IMR-90 (cell line): ENCODE results near the gene MAG. TPM values are rescaled to one million over a fixed set of nuclear protein-coding genes. Genes with fewer than 3 reads are reported as not detected.

ENCODE experiments used
- ATAC-seq: fragments of 200-7000 bp; cut with Tn5 transposase; 2 replicates; pipeline ENCODE4 v1.9.1; 2020; ENCODE audit warnings: low read depth, mild to moderate bottlenecking, moderate library complexity
- BruUV-seq: library from RNA; stranded (reverse); fragments of 400-500 nt; replicated peaks from 2 replicates; lab custom pipeline; 2021; lab: Mats Ljungman, UMichigan
- CTCF ChIA-PET: fragments of 300-600 bp; formaldehyde crosslinking; extraction: SDS; loops from one replicate; lab custom pipeline; 2021; ENCODE audit warnings: antibody characterized with exemption; lab: Yijun Ruan, JAX
- POLR2A ChIA-PET: fragments of 300-600 bp; sonication (Branson Sonifier 250); formaldehyde crosslinking; loops from one replicate; lab custom pipeline; 2022; ENCODE audit warnings: antibody characterized with exemption; ENCODE audit not compliant: unreplicated experiment; lab: Charles Lee
- DNase-seq: peaks from one replicate; pipeline ENCODE4 v3.0.0; 2013
- H2AFZ ChIP-seq: replicated peaks from 2 replicates; pipeline ENCODE3; 2013; ENCODE audit warnings: low read length, mild to moderate bottlenecking; ENCODE audit not compliant: poor library complexity
- H2AK5ac ChIP-seq: 2 replicates; pipeline ENCODE4 v1.6.1; 2013; ENCODE audit warnings: low read depth, low read length, inconsistent platforms
- H2AK9ac ChIP-seq: replicated peaks from 2 replicates; pipeline ENCODE3; 2013; ENCODE audit warnings: mild to moderate bottlenecking, low read depth, low read length, moderate library complexity; ENCODE audit not compliant: poor library complexity
- H2BK120ac ChIP-seq: 2 replicates; pipeline ENCODE4 v1.6.1; 2013; ENCODE audit warnings: low read depth, low read length, inconsistent platforms
- H2BK15ac ChIP-seq: 3 replicates; pipeline ENCODE4 v1.6.1; 2013; ENCODE audit warnings: low read depth, low read length, inconsistent platforms
- H2BK20ac ChIP-seq: 2 replicates; pipeline ENCODE4 v1.6.1; 2013; ENCODE audit warnings: low read depth, mild to moderate bottlenecking, inconsistent platforms, low read length, moderate library complexity
- H2BK5ac ChIP-seq: 2 replicates; pipeline ENCODE4 v1.6.1; 2013; ENCODE audit warnings: mild to moderate bottlenecking, low read depth, low read length, inconsistent platforms; ENCODE audit not compliant: poor library complexity, severe bottlenecking
- H3K14ac ChIP-seq: replicated peaks from 2 replicates; pipeline ENCODE4 v1.6.1; 2013; ENCODE audit warnings: low read depth, low read length, inconsistent platforms
- H3K18ac ChIP-seq: 2 replicates; pipeline ENCODE4 v1.6.1; 2013; ENCODE audit warnings: low read depth, low read length, control low read depth
- H3K23ac ChIP-seq: 2 replicates; pipeline ENCODE4 v1.6.1; 2013; ENCODE audit warnings: low read depth, low read length, inconsistent platforms
- H3K27ac ChIP-seq: 2 replicates; pipeline ENCODE4 v1.5.1; 2013; ENCODE audit warnings: mild to moderate bottlenecking, control low read depth, low read length; ENCODE audit not compliant: insufficient read depth
- H3K27me3 ChIP-seq: 2 replicates; pipeline ENCODE4 v1.6.1; 2013; ENCODE audit warnings: low read length; ENCODE audit not compliant: control insufficient read depth, insufficient read depth
- H3K36me3 ChIP-seq: 2 replicates; pipeline ENCODE4 v1.6.1; 2013; ENCODE audit warnings: low read length, mixed read lengths; ENCODE audit not compliant: control insufficient read depth, insufficient read depth
- H3K4ac ChIP-seq: 2 replicates; pipeline ENCODE4 v1.6.1; 2013; ENCODE audit warnings: low read depth, low read length, inconsistent platforms
- H3K4me1 ChIP-seq: 2 replicates; pipeline ENCODE4 v1.6.1; 2013; ENCODE audit warnings: low read length, mixed read lengths; ENCODE audit not compliant: control insufficient read depth, insufficient read depth
- H3K4me2 ChIP-seq: 2 replicates; pipeline ENCODE4 v1.6.1; 2013; ENCODE audit warnings: low read depth, mild to moderate bottlenecking, control low read depth, low read length, moderate library complexity
- H3K4me3 ChIP-seq: 2 replicates; pipeline ENCODE4 v1.5.1; 2013; ENCODE audit warnings: low read depth, mild to moderate bottlenecking, control low read depth, low read length, moderate library complexity; ENCODE audit not compliant: insufficient read depth
- H3K56ac ChIP-seq: 2 replicates; pipeline ENCODE4 v1.6.1; 2013; ENCODE audit warnings: low read length, inconsistent platforms; ENCODE audit not compliant: insufficient read depth; ENCODE audit errors: extremely low read depth
- H3K79me1 ChIP-seq, 2 experiments: 2 replicates each; pipeline ENCODE4 v1.6.1; 2013; ENCODE audit warnings: low read length in 2 of 2, inconsistent platforms in 1 of 2, low read depth in 1 of 2
- H3K9ac ChIP-seq: 2 replicates; pipeline ENCODE4 v1.6.1; 2013; ENCODE audit warnings: low read depth, low read length, control low read depth
- H3K9me1 ChIP-seq: 2 replicates; pipeline ENCODE4 v1.6.1; 2013; ENCODE audit warnings: low read length, inconsistent platforms; ENCODE audit not compliant: insufficient read depth
- H3K9me3 ChIP-seq: 2 replicates; pipeline ENCODE4 v1.6.1; 2013; ENCODE audit warnings: low read length; ENCODE audit not compliant: control insufficient read depth, insufficient read depth
- H4K20me1 ChIP-seq: 2 replicates; pipeline ENCODE4 v1.6.1; 2013; ENCODE audit warnings: low read length, inconsistent platforms; ENCODE audit not compliant: insufficient read depth
- H4K5ac ChIP-seq: 2 replicates; pipeline ENCODE4 v1.6.1; 2013; ENCODE audit warnings: mild to moderate bottlenecking, low read depth, low read length, control low read depth
- H4K8ac ChIP-seq, 2 experiments: 2 replicates each; pipeline ENCODE4 v1.6.1; 2013; ENCODE audit warnings: low read depth in 2 of 2, low read length in 2 of 2, control low read depth in 1 of 2, inconsistent platforms in 1 of 2
- H4K91ac ChIP-seq: 2 replicates; pipeline ENCODE4 v1.6.1; 2013; ENCODE audit warnings: low read depth, low read length, inconsistent platforms; ENCODE audit not compliant: insufficient read depth
- CEBPB ChIP-seq: IDR thresholded peaks from 2 replicates; pipeline ENCODE4 v1.6.1; 2012; ENCODE audit warnings: low read depth, low read length, improper control_type of control experiment
- MAZ ChIP-seq: IDR thresholded peaks from 2 replicates; pipeline ENCODE4 v1.6.1; 2012; ENCODE audit warnings: low read depth, mild to moderate bottlenecking, low read length, improper control_type of control experiment, moderate library complexity, borderline replicate concordance
- MXI1 ChIP-seq: IDR thresholded peaks from 2 replicates; pipeline ENCODE4 v1.6.1; 2012; ENCODE audit warnings: low read depth, mild to moderate bottlenecking, low read length, moderate library complexity, borderline replicate concordance
- WGBS, 2 experiments: methylation state at CpG; one replicate each; pipeline versions ENCODE4 v1.1.5 to v1.1.7; 2013; ENCODE audit warnings: missing lambda C conversion rate in 2 of 2; ENCODE audit not compliant: insufficient read length in 1 of 2; ENCODE audit errors: extremely low coverage in 2 of 2; 5-methylcytosine and 5-hydroxymethylcytosine counted together
- dilution Hi-C: fragments of 300-500 bp; cut with HindIII; formaldehyde crosslinking; loops from one replicate; pipeline ENCODE4 v1.14.3; 2018; ENCODE audit warnings: low sequenced_read_pairs; ENCODE audit not compliant: unreplicated experiment
- in situ Hi-C: fragments of 300-500 bp; cut with MboI; formaldehyde crosslinking; loops from 3 replicates; pipeline ENCODE4 v1.14.3; 2019; ENCODE audit warnings: low sequenced_read_pairs, inconsistent platforms, mixed read lengths
- intact Hi-C: fragments of 100-400 bp; cut with micrococcal nuclease; formaldehyde crosslinking; loops from 2 replicates; pipeline ENCODE4 v1.10.0; 2022
- polyA plus RNA-seq, 3 experiments: library from polyadenylated mRNA; depleted of rRNA; stranded (reverse); fragments of >200 nt; gene quantifications; 2 replicates each; pipeline ENCODE4 v1.2.3, GENCODE V29; 2012; ENCODE audit warnings: low replicate concordance in 1 of 3
- total RNA-seq: library from RNA; depleted of rRNA; stranded (reverse); fragments of >200 nt; gene quantifications from 2 replicates; pipeline ENCODE4 v1.2.3, GENCODE V29; 2012
- TF ChIP-seq, protein P1 (sequence below): conservative IDR thresholded peaks from 2 replicates; pipeline ENCODE4 v1.5.1; 2012; ENCODE audit warnings: mild to moderate bottlenecking, low read depth, low read length, improper control_type of control experiment

Gene MAG
- total and polyA plus RNA-seq, 2 of the 4 experiments (the other 2 are of a cell fraction) = not detected

DNA sequence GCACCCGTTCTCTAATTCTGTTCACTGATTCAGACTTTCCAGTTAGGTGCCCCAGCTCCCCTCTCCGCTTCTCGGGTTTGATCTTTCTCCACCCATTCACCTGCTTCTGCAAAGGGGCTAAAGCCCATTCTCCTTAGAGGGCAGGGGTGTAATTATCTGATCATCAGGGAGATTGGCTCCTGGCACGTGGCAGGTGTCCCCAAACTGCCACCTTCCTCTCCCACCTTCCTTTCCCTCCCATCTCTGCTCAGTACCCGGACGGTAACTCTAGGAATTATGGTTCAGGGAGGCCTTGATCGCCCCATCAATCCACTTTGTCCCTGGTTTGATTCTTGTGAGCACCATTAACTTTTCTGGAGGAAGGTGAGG lies 56.0 kb downstream of the MAG start:
- dilution Hi-C loops = no loop called here
- ATAC-seq (no peak), DNase-seq (no peak)
- Histone ChIP-seq H3K9me3 (no peaks in the 10 kb centered on the region), H2BK20ac (no peak overlapping the region), H4K91ac (no peak overlapping the region), H3K56ac (no peak overlapping the region), H4K20me1 (no peaks in the 10 kb centered on the region), H4K8ac (no peak overlapping the region), H2AFZ (no peak overlapping the region), H3K27me3 (peaks cover 11% of the 10 kb centered on the region), H3K23ac (no peak overlapping the region), H3K18ac (no peak overlapping the region), H4K5ac (no peak overlapping the region), H2BK15ac (no peak overlapping the region), H3K4me2 (no peak overlapping the region), H3K14ac (no peak overlapping the region), H2BK5ac (no peak overlapping the region), H2AK5ac (no peak overlapping the region), H3K27ac (no peak overlapping the region), H3K79me1 (no peaks in the 10 kb centered on the region), H3K9me1 (no peaks in the 10 kb centered on the region), H3K4ac (no peak overlapping the region), H3K4me1 (no peaks in the 10 kb centered on the region), H2BK120ac (no peak overlapping the region), H3K9ac (no peak overlapping the region), H2AK9ac (no peak overlapping the region), H3K36me3 (no peaks in the 10 kb centered on the region), H3K4me3 (no peak overlapping the region)
- intact Hi-C loops = no loop called here
- TF ChIP-seq, protein P1, sequence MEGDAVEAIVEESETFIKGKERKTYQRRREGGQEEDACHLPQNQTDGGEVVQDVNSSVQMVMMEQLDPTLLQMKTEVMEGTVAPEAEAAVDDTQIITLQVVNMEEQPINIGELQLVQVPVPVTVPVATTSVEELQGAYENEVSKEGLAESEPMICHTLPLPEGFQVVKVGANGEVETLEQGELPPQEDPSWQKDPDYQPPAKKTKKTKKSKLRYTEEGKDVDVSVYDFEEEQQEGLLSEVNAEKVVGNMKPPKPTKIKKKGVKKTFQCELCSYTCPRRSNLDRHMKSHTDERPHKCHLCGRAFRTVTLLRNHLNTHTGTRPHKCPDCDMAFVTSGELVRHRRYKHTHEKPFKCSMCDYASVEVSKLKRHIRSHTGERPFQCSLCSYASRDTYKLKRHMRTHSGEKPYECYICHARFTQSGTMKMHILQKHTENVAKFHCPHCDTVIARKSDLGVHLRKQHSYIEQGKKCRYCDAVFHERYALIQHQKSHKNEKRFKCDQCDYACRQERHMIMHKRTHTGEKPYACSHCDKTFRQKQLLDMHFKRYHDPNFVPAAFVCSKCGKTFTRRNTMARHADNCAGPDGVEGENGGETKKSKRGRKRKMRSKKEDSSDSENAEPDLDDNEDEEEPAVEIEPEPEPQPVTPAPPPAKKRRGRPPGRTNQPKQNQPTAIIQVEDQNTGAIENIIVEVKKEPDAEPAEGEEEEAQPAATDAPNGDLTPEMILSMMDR = no peak
- TF ChIP-seq MXI1 (no peak), MAZ (no peak), CEBPB (no peak)
- ChIA-PET POLR2A (no interaction called here), CTCF (interaction anchor here (0.7 kb wide), 1 partner anchor 147 kb away, joined by 3 read pairs; no protein-coding TSS in a partner anchor)
- no TSS peak for BruUV-seq
- WGBS, 2 experiments = no CpG with 5 or more reads among the region's 7 CpGs
- in situ Hi-C loops = loop anchor here (25.0 kb wide), 1 partner anchor 239 kb away; the partner anchor contains the start of gene PMIS2
